Activated naive CD4-positive, alpha-beta T cell treated with anti-CD3 and anti-CD28 coated beads for 36 hours (primary cell): ENCODE measurements around the gene NR1D2. TPM values are rescaled to one million over a fixed set of nuclear protein-coding genes. Genes with fewer than 3 reads are reported as not detected.
"Not testable (repeated sequence)": the region's sequence is repeated elsewhere in the genome, so short reads cannot be mapped to it uniquely, and the experiment has no call there.

Experiments used
- CTCF ChIA-PET: fragments of 350-600 bp; sonication (Branson Sonifier 250); formaldehyde crosslinking; loops from one replicate; lab custom pipeline; 2021; ENCODE audit warnings: antibody characterized with exemption; lab: Charles Lee
- DNase-seq: peaks from one replicate; pipeline ENCODE4 v3.0.0-alpha.2; 2020
- H3K27ac Mint-ChIP-seq: one replicate; pipeline ENCODE4 v1.8.0; 2021; ENCODE audit warnings: mild to moderate bottlenecking, mixed read lengths
- H3K27me3 Mint-ChIP-seq: one replicate; pipeline ENCODE4 v1.8.0; 2021; ENCODE audit warnings: low read depth, mixed read lengths
- H3K36me3 Mint-ChIP-seq: one replicate; pipeline ENCODE4 v1.8.0; 2021; ENCODE audit warnings: low read depth, mixed read lengths
- H3K4me1 Mint-ChIP-seq: one replicate; pipeline ENCODE4 v1.8.0; 2021; ENCODE audit warnings: low read depth, mixed read lengths
- H3K4me3 Mint-ChIP-seq: one replicate; pipeline ENCODE4 v1.8.0; 2021; ENCODE audit warnings: mild to moderate bottlenecking, moderate library complexity, mixed read lengths
- H3K9me3 Mint-ChIP-seq: one replicate; pipeline ENCODE4 v1.8.0; 2021; ENCODE audit warnings: mixed read lengths
- intact Hi-C: fragments of 100-400 bp; cut with micrococcal nuclease; formaldehyde crosslinking; loops from one replicate; pipeline ENCODE4 v1.15.1; 2023
- total RNA-seq, 2 experiments: library from RNA; stranded (reverse); gene quantifications; one replicate each; pipeline ENCODE4 v1.2.3, GENCODE V29; 2021

The NR1D2 gene
- total RNA-seq, 2 experiments from 2014 or later: 6.0 to 7.0 TPM

DNA sequence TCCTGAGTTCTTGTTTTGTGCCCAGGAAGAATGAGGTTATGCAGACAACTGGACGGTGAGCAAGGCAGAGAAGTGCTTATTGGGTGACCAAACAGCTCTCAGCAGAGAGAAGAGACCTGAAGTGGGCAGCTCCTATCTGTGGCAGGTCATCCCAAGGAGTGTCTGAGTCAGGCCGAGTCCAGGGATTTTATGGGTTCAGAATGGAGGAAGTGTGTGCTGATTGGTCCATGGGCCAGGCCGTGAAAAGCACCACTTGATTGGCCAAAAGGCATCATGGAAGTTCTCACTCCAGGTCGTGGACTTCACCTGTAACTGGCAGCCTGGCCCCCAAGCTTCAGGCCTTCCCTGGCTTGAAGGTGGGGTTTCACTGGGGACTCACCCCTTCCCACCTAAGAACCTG is 74.5 kb downstream of the NR1D2 start:
- Mint-ChIP-seq H3K27ac (no peak overlapping the region), H3K4me3 (no peak overlapping the region), H3K27me3 (peaks cover under 1% of the 10 kb centered on the region), H3K36me3 (no peaks in the 10 kb centered on the region), H3K9me3 (no peaks in the 10 kb centered on the region), H3K4me1 (no peaks in the 10 kb centered on the region)
- DNase-seq: no peak
- CTCF ChIA-PET: interaction anchor here (1.0 to 1.1 kb wide), 2 partner anchors 20 to 23 kb away, joined by 3 read pairs; no protein-coding TSS in a partner anchor
- intact Hi-C loops: no loop called here

DNA sequence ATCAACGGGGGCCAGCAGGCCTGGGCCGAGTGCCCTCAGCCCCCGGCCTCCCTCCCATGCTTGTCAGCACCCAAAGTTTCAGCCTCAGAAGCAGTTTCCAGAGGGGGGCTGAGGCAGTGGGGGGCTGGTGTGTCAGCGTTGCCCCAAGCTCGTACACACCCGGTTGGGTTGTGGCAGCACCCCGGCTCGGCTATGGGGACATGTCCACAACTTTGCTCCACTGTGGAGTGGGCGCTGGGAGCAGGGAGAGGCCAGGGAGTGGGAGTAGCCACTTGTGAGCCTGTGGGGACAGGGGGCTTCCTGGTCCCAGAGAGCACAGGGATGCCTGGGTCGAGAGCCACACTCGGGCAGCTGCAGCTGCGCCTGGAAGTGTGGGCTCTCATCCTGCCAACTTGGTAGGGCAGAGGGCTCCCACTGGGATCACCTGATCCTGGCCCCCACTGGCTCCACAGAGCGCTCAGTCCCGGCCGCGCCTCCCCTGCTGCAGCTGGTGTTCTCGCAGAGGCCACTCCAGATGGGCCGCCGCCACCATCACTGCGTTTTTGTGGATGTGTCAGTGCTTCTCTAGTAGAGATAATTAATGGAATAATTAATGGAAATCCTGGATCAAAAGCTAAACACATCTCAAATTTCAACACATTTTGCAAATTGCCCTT is 75.1 kb downstream of the NR1D2 start:
- Mint-ChIP-seq H3K27ac (no peak overlapping the region), H3K27me3 (no peaks in the 10 kb centered on the region), H3K9me3 (no peaks in the 10 kb centered on the region), H3K4me3 (no peak overlapping the region), H3K36me3 (no peaks in the 10 kb centered on the region), H3K4me1 (no peaks in the 10 kb centered on the region)
- CTCF ChIA-PET: interaction anchor here (1.0 to 1.1 kb wide), 2 partner anchors 20 to 22 kb away, joined by 3 read pairs; no protein-coding TSS in a partner anchor
- intact Hi-C loops: no loop called here
- no peak for DNase-seq

GRCh38 chr3:24023197-24023596 is 78.1 kb downstream of the NR1D2 start:
- CTCF ChIA-PET: no interaction called here
- intact Hi-C loops: no loop called here
- Mint-ChIP-seq H3K9me3 (no peaks in the 10 kb centered on the region), H3K27me3 (no peaks in the 10 kb centered on the region), H3K4me1 (no peaks in the 10 kb centered on the region), H3K4me3 (no peak overlapping the region), H3K36me3 (no peaks in the 10 kb centered on the region), H3K27ac (no peak overlapping the region)
- DNase-seq: no peak

GRCh38 chr3:24025805-24026204 is 80.7 kb downstream of the NR1D2 start:
- H3K27ac Mint-ChIP-seq: no peak overlapping the region
- H3K27me3 Mint-ChIP-seq: peaks cover 5% of the 10 kb centered on the region
- H3K4me3 Mint-ChIP-seq: no peak overlapping the region
- DNase-seq: no peak
- H3K9me3 Mint-ChIP-seq: peaks cover 3% of the 10 kb centered on the region
- H3K36me3 Mint-ChIP-seq: no peaks in the 10 kb centered on the region
- CTCF ChIA-PET: no interaction called here
- intact Hi-C loops: no loop called here
- H3K4me1 Mint-ChIP-seq: no peaks in the 10 kb centered on the region

- H3K9me3 Mint-ChIP-seq, H3K27ac Mint-ChIP-seq, DNase-seq, H3K27me3 Mint-ChIP-seq, intact Hi-C loops, H3K4me3 Mint-ChIP-seq, H3K36me3 Mint-ChIP-seq, H3K4me1 Mint-ChIP-seq: not testable (repeated sequence)
- CTCF ChIA-PET: interaction anchor here (0.5 kb wide), 1 partner anchor 28 kb away, joined by 3 read pairs; no protein-coding TSS in a partner anchor
Measured at GRCh38 chr3:24026665-24027064, 81.6 kb downstream of the NR1D2 start.

- Mint-ChIP-seq H3K4me3 (no peak overlapping the region), H3K4me1 (no peaks in the 10 kb centered on the region), H3K36me3 (no peaks in the 10 kb centered on the region), H3K27me3 (peaks cover 5% of the 10 kb centered on the region), H3K9me3 (peaks cover 3% of the 10 kb centered on the region), H3K27ac (no peak overlapping the region)
- intact Hi-C loops: no loop called here
- DNase-seq: no peak
- CTCF ChIA-PET: interaction anchor here (0.6 kb wide), 1 partner anchor 119 kb away, joined by 3 read pairs; no protein-coding TSS in a partner anchor
Measured at GRCh38 chr3:24027946-24028345, 82.9 kb downstream of the NR1D2 start.

Other genes starting within 250 kb of the NR1D2 start
- 10 to 100 TPM; 66.0 to 66.6 TPM for gene UBE2E1, start 139.3 kb upstream of the NR1D2 start, total RNA-seq
- gene NKIRAS1, start 28.3 kb upstream of the NR1D2 start, total RNA-seq: 1 to 10 TPM; 2.4 to 3.1 TPM
- gene RPL15, start 28.2 kb upstream of the NR1D2 start, total RNA-seq: 1,000 to 10,000 TPM; 2,861 to 2,959 TPM